H1 (cell line): ENCODE measurements around the gene KIN. TPM values are rescaled to one million over a fixed set of nuclear protein-coding genes. Genes with fewer than 3 reads are reported as not detected.

Experiments
- CTCF ChIA-PET: fragments of 300-600 bp; sonication (Branson Sonifier 250); formaldehyde crosslinking; loops from one replicate; lab custom pipeline; 2021; ENCODE audit not compliant: partially characterized antibody; lab: Charles Lee
- POLR2A ChIA-PET: fragments of 300-600 bp; sonication (Branson Sonifier 250); formaldehyde crosslinking; loops from one replicate; lab custom pipeline; 2021; ENCODE audit warnings: inconsistent platforms; ENCODE audit not compliant: partially characterized antibody; lab: Charles Lee
- DNase-seq, 2 experiments: peaks; one replicate each; pipeline versions ENCODE4 v3.0.0 to v3.0.0-alpha.2; 2010 to 2022; ENCODE audit warnings: low spot score in 2 of 2, low read depth in 1 of 2, mixed read lengths in 1 of 2
- FAIRE-seq: peaks from 2 replicates; lab custom pipeline; 2011; peaks lifted over from hg19 to GRCh38; lab: Jason Lieb, UNC
- H2AFZ ChIP-seq: 2 replicates; pipeline ENCODE4 v1.8.1; 2012; ENCODE audit warnings: low read length, inconsistent platforms
- H2AK5ac ChIP-seq: 2 replicates; pipeline ENCODE4 v1.6.1; 2013; ENCODE audit warnings: low read depth, low read length
- H2BK120ac ChIP-seq: replicated peaks from 2 replicates; pipeline ENCODE3; 2013; ENCODE audit warnings: low read depth, low read length, inconsistent platforms
- H2BK12ac ChIP-seq: 2 replicates; pipeline ENCODE4 v1.6.1; 2013; ENCODE audit warnings: low read depth, low read length
- H2BK15ac ChIP-seq: 2 replicates; pipeline ENCODE4 v1.6.1; 2013; ENCODE audit warnings: low read length
- H2BK20ac ChIP-seq: 2 replicates; pipeline ENCODE4 v1.6.1; 2013; ENCODE audit warnings: low read length
- H2BK5ac ChIP-seq: 2 replicates; pipeline ENCODE4 v1.6.1; 2013; ENCODE audit warnings: low read depth, low read length
- H3K14ac ChIP-seq: 2 replicates; pipeline ENCODE4 v1.6.1; 2013; ENCODE audit warnings: inconsistent platforms; ENCODE audit not compliant: insufficient read length
- H3K18ac ChIP-seq: 2 replicates; pipeline ENCODE4 v1.6.1; 2013; ENCODE audit warnings: low read length; ENCODE audit errors: extremely low read depth
- H3K23ac ChIP-seq: 2 replicates; pipeline ENCODE4 v1.6.1; 2013; ENCODE audit warnings: inconsistent platforms; ENCODE audit not compliant: insufficient read length
- H3K23me2 ChIP-seq: 2 replicates; pipeline ENCODE4 v1.6.1; 2013; ENCODE audit warnings: low read depth, low read length
- H3K27ac ChIP-seq: 2 replicates; pipeline ENCODE4 v1.6.1; 2011; ENCODE audit warnings: low read depth, low read length, inconsistent platforms
- H3K27me3 ChIP-seq, 4 experiments: replicated peaks in 1 of 4; 1 replicate in 1 of 4; 2 replicates in 3 of 4; pipeline versions ENCODE4 v1.6.1 to v1.8.1; 2011 to 2013; ENCODE audit warnings: low read length in 3 of 4, mild to moderate bottlenecking in 3 of 4, inconsistent platforms in 2 of 4, mixed read lengths in 2 of 4, moderate library complexity in 1 of 4; ENCODE audit not compliant: control insufficient read depth in 3 of 4, insufficient read depth in 3 of 4; ENCODE audit errors: extremely low read depth in 1 of 4
- H3K36me3 ChIP-seq, 4 experiments: 2 replicates each; pipeline versions ENCODE4 v1.6.1 to v1.8.1; 2011 to 2013; ENCODE audit warnings: mild to moderate bottlenecking in 4 of 4, low read length in 3 of 4, moderate library complexity in 2 of 4, control low read depth in 1 of 4, inconsistent platforms in 1 of 4; ENCODE audit not compliant: insufficient read depth in 4 of 4, control insufficient read depth in 2 of 4
- H3K4ac ChIP-seq: replicated peaks from 2 replicates; pipeline ENCODE3; 2013; ENCODE audit warnings: low read length, low read depth, mixed read lengths, inconsistent platforms; ENCODE audit not compliant: insufficient read length
- H3K4me1 ChIP-seq, 4 experiments: replicated peaks in 1 of 4; 1 replicate in 1 of 4; 2 replicates in 3 of 4; pipeline versions ENCODE4 v1.6.1 to v1.8.1; 2011 to 2013; ENCODE audit warnings: low read length in 3 of 4, inconsistent platforms in 2 of 4, mixed read lengths in 1 of 4; ENCODE audit not compliant: insufficient read depth in 4 of 4, control insufficient read depth in 3 of 4
- H3K4me2 ChIP-seq, 2 experiments: 2 replicates each; pipeline versions ENCODE4 v1.6.1 to v1.8.1; 2011 to 2013; ENCODE audit warnings: low read depth in 2 of 2, low read length in 2 of 2, control low read depth in 1 of 2, inconsistent platforms in 1 of 2, mild to moderate bottlenecking in 1 of 2; ENCODE audit not compliant: insufficient read depth in 1 of 2
- H3K4me3 ChIP-seq, 4 experiments: fragments of 200-600, 300-600 bp in 1 of 4; sonication (generic), shearing (Covaris generic), sonication (Bioruptor Twin) in 1 of 4; 2 replicates each; pipeline versions ENCODE4 v1.5.1 to v1.8.1; 2011 to 2016; ENCODE audit warnings: low read length in 4 of 4, low read depth in 3 of 4, control low read depth in 2 of 4, inconsistent platforms in 2 of 4, mild to moderate bottlenecking in 2 of 4, mixed read lengths in 1 of 4, moderate library complexity in 1 of 4; ENCODE audit not compliant: insufficient read depth in 2 of 4; ENCODE audit errors: extremely low read depth in 1 of 4
- H3K56ac ChIP-seq: replicated peaks from 2 replicates; pipeline ENCODE3; 2013; ENCODE audit warnings: low read depth, mild to moderate bottlenecking, mixed read lengths, low read length, inconsistent platforms; ENCODE audit not compliant: insufficient read length
- H3K79me1 ChIP-seq: 2 replicates; pipeline ENCODE4 v1.6.1; 2013; ENCODE audit warnings: low read depth, low read length, control low read depth
- H3K79me2 ChIP-seq, 2 experiments: 2 replicates each; pipeline versions ENCODE4 v1.6.1 to v1.8.1; 2012 to 2013; ENCODE audit warnings: low read length in 2 of 2, mild to moderate bottlenecking in 2 of 2, inconsistent platforms in 1 of 2; ENCODE audit not compliant: insufficient read depth in 2 of 2, control insufficient read depth in 1 of 2
- H3K9ac ChIP-seq, 4 experiments: replicated peaks in 1 of 4; 1 replicate in 1 of 4; 2 replicates in 3 of 4; pipeline versions ENCODE4 v1.6.1 to v1.8.1; 2011 to 2013; ENCODE audit warnings: low read depth in 3 of 4, low read length in 3 of 4, control low read depth in 2 of 4, mild to moderate bottlenecking in 2 of 4, moderate library complexity in 2 of 4, inconsistent platforms in 1 of 4; ENCODE audit errors: extremely low read depth in 1 of 4
- H3K9me3 ChIP-seq, 2 experiments: 2 replicates each; pipeline versions ENCODE4 v1.6.1 to v1.8.1; 2012 to 2013; ENCODE audit warnings: mild to moderate bottlenecking in 2 of 2, moderate library complexity in 2 of 2, control low read depth in 1 of 2, inconsistent platforms in 1 of 2, low read depth in 1 of 2, low read length in 1 of 2, mixed read lengths in 1 of 2; ENCODE audit not compliant: insufficient read depth in 2 of 2
- H4K20me1 ChIP-seq, 2 experiments: replicated peaks in 1 of 2; 2 replicates each; pipeline versions ENCODE3 to v1.8.1; 2011 to 2013; ENCODE audit warnings: inconsistent platforms in 2 of 2, low read length in 2 of 2, mild to moderate bottlenecking in 1 of 2; ENCODE audit not compliant: insufficient read depth in 2 of 2, control insufficient read depth in 1 of 2
- H4K5ac ChIP-seq: 2 replicates; pipeline ENCODE4 v1.6.1; 2013; ENCODE audit warnings: low read length, low read depth, mixed read lengths, inconsistent platforms; ENCODE audit not compliant: insufficient read length
- H4K8ac ChIP-seq: 2 replicates; pipeline ENCODE4 v1.8.0; 2013; ENCODE audit warnings: mild to moderate bottlenecking, moderate library complexity, low read length, inconsistent platforms; ENCODE audit not compliant: insufficient read depth; ENCODE audit errors: extremely low read depth
- H4K91ac ChIP-seq: replicated peaks from 2 replicates; pipeline ENCODE3; 2013; ENCODE audit warnings: low read length, mixed read lengths, inconsistent platforms; ENCODE audit not compliant: insufficient read length
- BCL11A ChIP-seq, 2 experiments: IDR thresholded peaks; one replicate each; pipeline ENCODE4 v1.6.1; 2011; ENCODE audit warnings: low read depth in 2 of 2, low read length in 2 of 2, mild to moderate bottlenecking in 2 of 2
- BRCA1 ChIP-seq: IDR thresholded peaks from 2 replicates; pipeline ENCODE4 v1.6.1; 2012; ENCODE audit warnings: low read depth, low read length, improper control_type of control experiment
- FOSL1 ChIP-seq: IDR thresholded peaks from 2 replicates; pipeline ENCODE4 v1.6.1; 2011; ENCODE audit warnings: mild to moderate bottlenecking, low read depth, low read length, moderate library complexity; ENCODE audit not compliant: insufficient read depth
- HDAC2 ChIP-seq, 2 experiments: fragments of 300-600 bp in 1 of 2; sonication (generic) in 1 of 2; IDR thresholded peaks; 2 replicates each; pipeline ENCODE4 v1.6.1; 2011 to 2012; ENCODE audit warnings: low read depth in 2 of 2, low read length in 2 of 2, mild to moderate bottlenecking in 2 of 2, moderate library complexity in 2 of 2, borderline replicate concordance in 1 of 2, inconsistent platforms in 1 of 2
- JUN ChIP-seq: IDR thresholded peaks from 2 replicates; pipeline ENCODE4 v1.6.1; 2011; ENCODE audit warnings: low read depth, mild to moderate bottlenecking, improper control_type of control experiment, low read length
- KDM5A ChIP-seq: fragments of 200-600 bp; IDR thresholded peaks from 2 replicates; pipeline ENCODE4 v1.7.1; 2012; ENCODE audit warnings: mild to moderate bottlenecking, low read length, inconsistent platforms, mixed read lengths
- POLR2AphosphoS5 ChIP-seq: IDR thresholded peaks from 2 replicates; pipeline ENCODE4 v1.6.1; 2011; ENCODE audit warnings: low read depth, low read length
- RNF2 ChIP-seq: fragments of 200-900, 300-1000 bp; sonication (generic); IDR thresholded peaks from 2 replicates; pipeline ENCODE4 v1.7.1; 2016; ENCODE audit warnings: borderline replicate concordance, low read depth, mild to moderate bottlenecking, antibody characterized with exemption, low read length; ENCODE audit not compliant: poor library complexity, severe bottlenecking; ENCODE audit errors: missing control alignments
- SIRT6 ChIP-seq: IDR thresholded peaks from one replicate; pipeline ENCODE4 v1.7.1; 2012; ENCODE audit warnings: low read length, inconsistent platforms
- SP2 ChIP-seq: IDR thresholded peaks from 2 replicates; pipeline ENCODE4 v1.6.1; 2012; ENCODE audit warnings: mild to moderate bottlenecking, low read length, inconsistent platforms
- SP4 ChIP-seq: IDR thresholded peaks from 2 replicates; pipeline ENCODE4 v1.6.1; 2012; ENCODE audit warnings: low read length, inconsistent platforms
- TCF12 ChIP-seq: IDR thresholded peaks from 2 replicates; pipeline ENCODE4 v1.6.1; 2011; ENCODE audit warnings: low read depth, mild to moderate bottlenecking, low read length
- ZNF274 ChIP-seq: IDR thresholded peaks from 2 replicates; pipeline ENCODE4 v1.7.0; 2012; ENCODE audit warnings: low read length, borderline replicate concordance; ENCODE audit errors: extremely low read depth
- WGBS, 2 experiments: shearing (Covaris generic) in 1 of 2; methylation state at CpG; one replicate each; pipeline versions ENCODE4 v1.1.6 to v1.1.7; 2013 to 2015; ENCODE audit warnings: low lambda C conversion rate in 2 of 2, mixed read lengths in 2 of 2, inconsistent platforms in 1 of 2, low coverage in 1 of 2, missing lambda C conversion rate in 1 of 2; ENCODE audit not compliant: insufficient replicate concordance in 2 of 2, insufficient coverage in 1 of 2, insufficient read length in 1 of 2; ENCODE audit errors: extremely low coverage in 1 of 2, missing lambda C conversion rate in 1 of 2; 5-methylcytosine and 5-hydroxymethylcytosine counted together
- polyA plus RNA-seq, 7 experiments: library from polyadenylated mRNA; depleted of rRNA in 3 of 7; stranded (reverse) in 5 of 7; unstranded in 2 of 7; fragments of >200 nt in 5 of 7; fragments of 200-250 nt in 2 of 7; gene quantifications; 1 replicate in 5 of 7; 2 replicates in 1 of 7; 4 replicates in 1 of 7; pipeline versions ENCODE4 v1.2.1 to v1.2.3, GENCODE V29; 2011 to 2013; ENCODE audit warnings: missing spikeins in 2 of 7, mixed read lengths in 2 of 7
- total RNA-seq: library from RNA; stranded (reverse); fragmentation: NEBNext Ultra II Directional; extraction: Animal tissue kit (Norgen Biotek cat#: 25700); gene quantifications from 2 replicates; pipeline ENCODE4 v1.2.1, GENCODE V29; 2021
- TF ChIP-seq, protein P1 (sequence below): IDR thresholded peaks from 2 replicates; pipeline ENCODE4 v1.6.1; 2012; ENCODE audit warnings: inconsistent platforms

Gene KIN
- total and polyA plus RNA-seq, 2 of the 8 experiments (the other 6 are each of a cell fraction or from before 2014, with no cell fraction given), result 3.7 to 16.5 TPM

DNA sequence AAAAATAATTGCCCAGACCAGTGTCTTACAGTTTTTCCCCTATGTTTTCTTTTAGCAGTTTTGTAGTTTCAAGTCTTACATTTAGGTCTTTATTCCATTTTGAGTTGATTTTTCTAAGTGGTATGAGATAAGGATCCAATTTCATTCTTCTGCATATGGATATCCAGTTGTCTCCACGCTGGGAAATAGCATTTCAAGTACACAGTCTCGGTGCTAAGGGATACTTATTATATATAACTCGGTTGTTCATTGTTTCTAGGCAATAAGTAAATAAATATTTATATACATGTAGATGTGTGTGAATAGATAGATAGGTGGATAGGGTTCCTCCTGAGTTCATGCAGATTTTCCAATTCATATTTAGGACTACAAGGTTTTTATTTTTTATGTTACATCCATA lies 46.5 kb upstream of the KIN start:
- Histone ChIP-seq H4K20me1 (peaks cover 0 to 2% of the 10 kb centered on the region in 2 experiments), H2BK20ac (no peak overlapping the region), H2BK120ac (no peak overlapping the region), H3K36me3 (no peaks in the 10 kb centered on the region; a peak in 1 of 8 replicates), H2BK12ac (no peak overlapping the region), H2AFZ (no peak overlapping the region), H2BK5ac (no peak overlapping the region), H3K4me2 (no peak overlapping the region), H3K79me1 (peaks cover 5% of the 10 kb centered on the region; the same call in 1 of the 2 replicates), H3K4ac (no peak overlapping the region), H3K23ac (no peak overlapping the region), H3K27me3 (no peaks in the 10 kb centered on the region), H3K9me3 (no peaks in the 10 kb centered on the region), H3K9ac (no peak overlapping the region), H3K4me1 (0 out of 7 replicates have a peak, but pooled peaks cover 0 to 3% (median 0%) of the 10 kb centered on the region in 4 experiments), H3K56ac (no peak overlapping the region), H3K23me2 (no peaks in the 10 kb centered on the region), H3K79me2 (peaks cover 0 to 9% of the 10 kb centered on the region in 2 experiments; a peak in 1 of 4 replicates), H2BK15ac (no peak overlapping the region), H4K5ac (no peak overlapping the region), H4K91ac (no peak overlapping the region), H3K27ac (no peak overlapping the region), H3K4me3 (no peak overlapping the region), H3K18ac (no peak overlapping the region), H2AK5ac (no peak overlapping the region), H4K8ac (no peak overlapping the region), H3K14ac (no peak overlapping the region)
- FAIRE-seq (no peak), DNase-seq (no peak)
- ChIA-PET CTCF (no interaction called here), POLR2A (no interaction called here)
- WGBS, 2 experiments, result 95% methylated on average over 3 of the region's 3 CpGs; no CpG with 5 or more reads in 1 of the 2 experiments
- TF ChIP-seq ZNF274, result no peak
- no peak for TF ChIP-seq BCL11A (IDR thresholded peaks at IDR 0.05; ENCODE audit: low read depth in 2 of 2, low read length in 2 of 2)
- TF ChIP-seq SP4, result no peak
- TF ChIP-seq SP2, result no peak
- no peak for TF ChIP-seq POLR2AphosphoS5
- TF ChIP-seq TCF12, result no peak
- no peak for TF ChIP-seq KDM5A
- no peak for TF ChIP-seq BRCA1
- TF ChIP-seq, protein P1, sequence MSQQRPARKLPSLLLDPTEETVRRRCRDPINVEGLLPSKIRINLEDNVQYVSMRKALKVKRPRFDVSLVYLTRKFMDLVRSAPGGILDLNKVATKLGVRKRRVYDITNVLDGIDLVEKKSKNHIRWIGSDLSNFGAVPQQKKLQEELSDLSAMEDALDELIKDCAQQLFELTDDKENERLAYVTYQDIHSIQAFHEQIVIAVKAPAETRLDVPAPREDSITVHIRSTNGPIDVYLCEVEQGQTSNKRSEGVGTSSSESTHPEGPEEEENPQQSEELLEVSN, result no peak
- TF ChIP-seq HDAC2 (IDR thresholded peaks at IDR 0.05; ENCODE audit: borderline replicate concordance in 1 of 2, low read depth in 2 of 2, low read length in 2 of 2), result no peak
- TF ChIP-seq FOSL1, result no peak
- TF ChIP-seq SIRT6, result no peak
- TF ChIP-seq RNF2, result no peak
- TF ChIP-seq JUN, result no peak
